H1 (cell line): ENCODE results near the gene DAP.

Experiments
- CBX5 ChIP-seq: fragments of 300-800, 300-1000 bp; sonication (generic); IDR thresholded peaks from 2 replicates; pipeline ENCODE4 v1.7.1; 2016; ENCODE audit warnings: antibody characterized with exemption, low read length, low read depth
- CEBPB ChIP-seq: IDR thresholded peaks from 2 replicates; pipeline ENCODE4 v1.6.1; 2012; ENCODE audit warnings: low read depth, low read length
- CHD2 ChIP-seq: IDR thresholded peaks from 2 replicates; pipeline ENCODE4 v1.6.1; 2012; ENCODE audit warnings: low read length, improper control_type of control experiment
- CREB1 ChIP-seq: IDR thresholded peaks from 2 replicates; pipeline ENCODE4 v1.6.1; 2012; ENCODE audit warnings: inconsistent platforms
- EZH2 ChIP-seq: fragments of 200-600 bp; sonication (generic); IDR thresholded peaks from 2 replicates; pipeline ENCODE4 v1.7.1; 2012; ENCODE audit warnings: low read depth, mild to moderate bottlenecking, moderate library complexity, low read length, inconsistent platforms; ENCODE audit not compliant: severe bottlenecking
- JUN ChIP-seq: IDR thresholded peaks from 2 replicates; pipeline ENCODE4 v1.6.1; 2011; ENCODE audit warnings: low read depth, mild to moderate bottlenecking, improper control_type of control experiment, low read length
- NRF1 ChIP-seq: IDR thresholded peaks from 2 replicates; pipeline ENCODE4 v1.6.1; 2011; ENCODE audit warnings: mild to moderate bottlenecking, low read depth, low read length, improper control_type of control experiment
- POLR2A ChIP-seq, 2 experiments: IDR thresholded peaks; 1 replicate in 1 of 2; 2 replicates in 1 of 2; pipeline ENCODE4 v1.6.1; 2011; ENCODE audit warnings: low read depth in 2 of 2, low read length in 2 of 2, mild to moderate bottlenecking in 2 of 2; ENCODE audit errors: control extremely low read depth in 1 of 2
- RAD21 ChIP-seq, 2 experiments: IDR thresholded peaks in 1 of 2; conservative IDR thresholded peaks in 1 of 2; 2 replicates each; pipeline ENCODE4 v1.6.1; 2011; ENCODE audit warnings: low read depth in 2 of 2, low read length in 2 of 2, improper control_type of control experiment in 1 of 2, inconsistent platforms in 1 of 2, mild to moderate bottlenecking in 1 of 2, moderate library complexity in 1 of 2
- SIN3A ChIP-seq, 2 experiments: IDR thresholded peaks in 1 of 2; conservative IDR thresholded peaks in 1 of 2; 2 replicates each; pipeline ENCODE4 v1.6.1; 2011 to 2012; ENCODE audit warnings: low read length in 2 of 2, improper control_type of control experiment in 1 of 2, low read depth in 1 of 2, mild to moderate bottlenecking in 1 of 2
- SP2 ChIP-seq: IDR thresholded peaks from 2 replicates; pipeline ENCODE4 v1.6.1; 2012; ENCODE audit warnings: mild to moderate bottlenecking, low read length, inconsistent platforms
- TF ChIP-seq, protein P1 (sequence below), 3 experiments: IDR thresholded peaks; 1 replicate in 2 of 3; 2 replicates in 1 of 3; pipeline versions ENCODE4 v1.5.1 to v1.6.1; 2011; ENCODE audit warnings: low read length in 3 of 3, mild to moderate bottlenecking in 3 of 3, inconsistent platforms in 2 of 3, low read depth in 1 of 3, moderate library complexity in 1 of 3; ENCODE audit not compliant: insufficient read depth in 1 of 3; ENCODE audit errors: control extremely low read depth in 1 of 3
- TF ChIP-seq, protein P2 (sequence below): IDR thresholded peaks from 2 replicates; pipeline ENCODE4 v1.6.1; 2012; ENCODE audit warnings: inconsistent platforms
- TF ChIP-seq, protein P3 (sequence below): IDR thresholded peaks from 2 replicates; pipeline ENCODE4 v1.6.1; 2011; ENCODE audit warnings: low read length, improper control_type of control experiment

DNA sequence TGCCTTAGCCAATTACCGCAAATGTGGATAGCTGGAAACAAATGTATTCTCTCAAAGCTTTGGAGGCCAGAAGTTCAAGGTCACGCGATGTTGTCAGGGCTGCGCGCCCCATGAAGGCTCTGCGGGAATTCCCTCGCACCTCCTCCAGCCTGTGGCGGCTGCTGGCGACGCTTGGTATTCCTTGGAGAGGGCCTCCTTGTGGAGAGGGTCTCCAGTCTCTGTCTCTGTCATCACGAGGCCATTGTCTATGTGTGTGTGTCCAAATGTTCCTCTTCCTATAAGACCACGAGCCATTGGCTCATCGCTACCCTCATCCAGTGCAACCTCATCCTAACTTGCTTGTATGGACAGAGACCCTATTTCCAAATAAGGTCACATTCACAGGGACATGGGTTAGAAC, 99.6 kb downstream of the DAP start:
- TF ChIP-seq, protein P1, sequence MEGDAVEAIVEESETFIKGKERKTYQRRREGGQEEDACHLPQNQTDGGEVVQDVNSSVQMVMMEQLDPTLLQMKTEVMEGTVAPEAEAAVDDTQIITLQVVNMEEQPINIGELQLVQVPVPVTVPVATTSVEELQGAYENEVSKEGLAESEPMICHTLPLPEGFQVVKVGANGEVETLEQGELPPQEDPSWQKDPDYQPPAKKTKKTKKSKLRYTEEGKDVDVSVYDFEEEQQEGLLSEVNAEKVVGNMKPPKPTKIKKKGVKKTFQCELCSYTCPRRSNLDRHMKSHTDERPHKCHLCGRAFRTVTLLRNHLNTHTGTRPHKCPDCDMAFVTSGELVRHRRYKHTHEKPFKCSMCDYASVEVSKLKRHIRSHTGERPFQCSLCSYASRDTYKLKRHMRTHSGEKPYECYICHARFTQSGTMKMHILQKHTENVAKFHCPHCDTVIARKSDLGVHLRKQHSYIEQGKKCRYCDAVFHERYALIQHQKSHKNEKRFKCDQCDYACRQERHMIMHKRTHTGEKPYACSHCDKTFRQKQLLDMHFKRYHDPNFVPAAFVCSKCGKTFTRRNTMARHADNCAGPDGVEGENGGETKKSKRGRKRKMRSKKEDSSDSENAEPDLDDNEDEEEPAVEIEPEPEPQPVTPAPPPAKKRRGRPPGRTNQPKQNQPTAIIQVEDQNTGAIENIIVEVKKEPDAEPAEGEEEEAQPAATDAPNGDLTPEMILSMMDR (IDR thresholded peaks at IDR 0.05; ENCODE audit: control extremely low read depth in 1 of 3, insufficient read depth in 1 of 3, low read depth in 1 of 3, low read length in 3 of 3): no peak
- TF ChIP-seq POLR2A (IDR thresholded peaks at IDR 0.05; ENCODE audit: control extremely low read depth in 1 of 2, low read depth in 2 of 2, low read length in 2 of 2) (no peak), CBX5 (no peak), CEBPB (no peak), SIN3A (conservative IDR thresholded peaks at IDR 0.05 in 1 of 2, IDR thresholded peaks at IDR 0.05 in 1 of 2; ENCODE audit: low read depth in 1 of 2, low read length in 2 of 2) (no peak), CREB1 (no peak), RAD21 (IDR thresholded peaks at IDR 0.05 in 1 of 2, conservative IDR thresholded peaks at IDR 0.05 in 1 of 2; ENCODE audit: low read depth in 2 of 2, low read length in 2 of 2) (no peak), EZH2 (no peak), NRF1 (no peak), CHD2 (no peak), JUN (no peak), SP2 (no peak)
- TF ChIP-seq, protein P2, sequence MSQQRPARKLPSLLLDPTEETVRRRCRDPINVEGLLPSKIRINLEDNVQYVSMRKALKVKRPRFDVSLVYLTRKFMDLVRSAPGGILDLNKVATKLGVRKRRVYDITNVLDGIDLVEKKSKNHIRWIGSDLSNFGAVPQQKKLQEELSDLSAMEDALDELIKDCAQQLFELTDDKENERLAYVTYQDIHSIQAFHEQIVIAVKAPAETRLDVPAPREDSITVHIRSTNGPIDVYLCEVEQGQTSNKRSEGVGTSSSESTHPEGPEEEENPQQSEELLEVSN: no peak
- TF ChIP-seq, protein P3, sequence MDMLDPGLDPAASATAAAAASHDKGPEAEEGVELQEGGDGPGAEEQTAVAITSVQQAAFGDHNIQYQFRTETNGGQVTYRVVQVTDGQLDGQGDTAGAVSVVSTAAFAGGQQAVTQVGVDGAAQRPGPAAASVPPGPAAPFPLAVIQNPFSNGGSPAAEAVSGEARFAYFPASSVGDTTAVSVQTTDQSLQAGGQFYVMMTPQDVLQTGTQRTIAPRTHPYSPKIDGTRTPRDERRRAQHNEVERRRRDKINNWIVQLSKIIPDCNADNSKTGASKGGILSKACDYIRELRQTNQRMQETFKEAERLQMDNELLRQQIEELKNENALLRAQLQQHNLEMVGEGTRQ: no peak
